A549 treated with CORT108297 at 1 μM for 4 hours (cell line): Measurements from ENCODE around the gene CISD2. TPM values are rescaled to one million over a fixed set of nuclear protein-coding genes. Genes with fewer than 3 reads are reported as not detected.

Experiments used
- total RNA-seq: library from RNA; stranded (reverse); fragments of 200-300 nt; extraction: Qiagen RNA extraction; gene quantifications from 5 replicates; pipeline ENCODE4 v1.2.3, GENCODE V29; 2022

Gene CISD2, protein sequence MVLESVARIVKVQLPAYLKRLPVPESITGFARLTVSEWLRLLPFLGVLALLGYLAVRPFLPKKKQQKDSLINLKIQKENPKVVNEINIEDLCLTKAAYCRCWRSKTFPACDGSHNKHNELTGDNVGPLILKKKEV
- total RNA-seq = 36.5 to 47.8 TPM (median 39.2 TPM) in 5 replicates

GRCh38 chr4:102868781-102869568, at the start of gene CISD2:
CISD2 (plus strand) TSS chr4:102868992; CDS start chr4:102869085, 93 bp downstream.

DNA sequence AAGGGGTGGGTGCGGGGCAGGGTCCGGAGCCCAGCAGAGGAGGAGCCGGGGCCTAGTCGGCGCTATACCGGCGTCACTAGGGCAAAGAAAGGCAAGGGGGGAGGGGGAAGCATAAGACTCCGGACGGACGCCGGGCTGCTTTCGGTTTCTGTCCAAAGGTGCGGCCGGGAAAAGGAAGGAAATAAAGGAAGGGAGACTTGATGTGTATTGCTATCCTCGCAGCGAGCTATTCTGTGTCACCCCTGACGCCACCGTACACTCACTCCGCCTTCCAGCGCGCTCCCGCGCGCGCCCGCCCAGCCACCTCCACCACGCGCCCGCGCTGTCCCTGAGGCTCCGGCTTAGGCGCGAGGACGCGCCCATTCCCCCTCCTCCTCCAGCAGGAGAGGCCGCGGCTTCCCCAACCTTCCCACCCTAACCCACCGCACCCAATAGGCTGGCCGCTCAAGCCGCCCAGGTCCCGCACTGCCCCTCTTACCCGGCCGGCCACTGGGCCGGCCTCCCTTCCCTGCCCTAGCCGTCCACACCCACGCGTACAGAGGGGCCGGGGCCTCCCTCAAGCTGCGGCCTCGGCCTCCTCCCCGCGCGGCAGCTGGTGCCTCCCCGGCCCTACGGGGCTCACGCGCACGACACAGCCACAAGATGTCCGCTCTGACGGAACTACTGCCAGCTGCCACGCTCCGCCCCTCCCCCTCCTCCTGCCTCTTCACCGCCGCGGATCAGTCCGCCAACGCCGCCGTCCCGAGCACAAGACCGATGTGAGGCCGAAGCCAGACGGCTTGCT, 41.7 kb upstream of the CISD2 start, which contains the start of gene UBE2D3:
Gene UBE2D3, minus strand, starts transcription at position 662 of the 784 bp plus-strand sequence. CDS start 1,043 bp downstream, outside the sequence.

Other genes with a start within 250 kb of the CISD2 start
- 11.5 to 14.1 TPM (median 13.3 TPM) in 5 replicates for gene MANBA, start 108.0 kb upstream of the CISD2 start, total RNA-seq
- gene UBE2D3, start 41.4 kb upstream of the CISD2 start, total RNA-seq = 211 to 230 TPM (median 217 TPM) in 5 replicates
- gene SLC9B1, start 150.7 kb downstream of the CISD2 start, total RNA-seq = 0.08 to 0.09 TPM in 2 of 5 replicates, not detected in the others
- 6.4 to 8.7 TPM (median 7.6 TPM) in 5 replicates for gene SLC9B2, start 207.8 kb downstream of the CISD2 start, total RNA-seq
- 7.7 to 10.0 TPM (median 8.2 TPM) in 5 replicates for gene BDH2, start 230.8 kb downstream of the CISD2 start, total RNA-seq